PFSK-1 (cell line): ENCODE results near the gene ITGAD.

Source experiments
- FOXP2 ChIP-seq: optimal IDR thresholded peaks from 2 replicates; pipeline ENCODE3; 2011; ENCODE audit warnings: borderline replicate concordance, control low read depth, inconsistent platforms; ENCODE audit not compliant: insufficient read depth; ENCODE audit errors: extremely low read length, extremely low read depth
- POLR2AphosphoS5 ChIP-seq: IDR thresholded peaks from 2 replicates; pipeline ENCODE4 v1.6.1; 2012; ENCODE audit warnings: low read depth, mild to moderate bottlenecking, control low read depth, low read length, moderate library complexity
- SIN3A ChIP-seq: IDR thresholded peaks from 2 replicates; pipeline ENCODE4 v1.6.1; 2012; ENCODE audit warnings: mild to moderate bottlenecking, low read length, moderate library complexity, borderline replicate concordance; ENCODE audit not compliant: insufficient read depth
- TAF1 ChIP-seq: IDR thresholded peaks from 2 replicates; pipeline ENCODE4 v1.6.1; 2012; ENCODE audit warnings: low read length, control low read depth, borderline replicate concordance; ENCODE audit not compliant: insufficient read depth
- TF ChIP-seq, protein P1 (sequence below), 2 experiments: IDR thresholded peaks; 2 replicates each; pipeline versions ENCODE4 v1.6.1 to v1.8.0; 2011 to 2012; ENCODE audit warnings: low read depth in 2 of 2, low read length in 2 of 2, control low read depth in 1 of 2, inconsistent platforms in 1 of 2, mild to moderate bottlenecking in 1 of 2, moderate library complexity in 1 of 2; ENCODE audit not compliant: insufficient read depth in 1 of 2

ITGAD gene

DNA sequence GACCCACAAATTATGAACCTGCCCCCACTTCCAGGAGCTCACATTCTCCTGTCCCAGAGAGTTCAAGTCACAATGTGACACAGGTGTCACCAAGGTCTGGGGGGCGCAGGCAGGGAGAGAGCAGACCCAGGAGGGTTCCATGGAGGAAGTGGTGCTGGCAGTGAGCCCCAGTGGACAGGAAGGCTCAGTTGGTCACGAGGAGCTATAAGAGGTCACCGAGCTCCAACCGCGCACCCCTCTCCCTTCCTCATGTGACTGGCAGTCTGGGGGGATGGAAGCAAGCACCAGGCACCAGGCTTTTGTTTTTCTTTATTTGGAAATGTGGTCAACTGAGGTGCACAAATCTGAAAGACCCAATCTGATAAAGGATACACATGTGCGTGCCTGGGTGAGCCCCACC lies 2.5 kb downstream of the ITGAD start:
- TF ChIP-seq FOXP2 (no peak), SIN3A (no peak), POLR2AphosphoS5 (no peak), TAF1 (no peak)
- TF ChIP-seq, protein P1, sequence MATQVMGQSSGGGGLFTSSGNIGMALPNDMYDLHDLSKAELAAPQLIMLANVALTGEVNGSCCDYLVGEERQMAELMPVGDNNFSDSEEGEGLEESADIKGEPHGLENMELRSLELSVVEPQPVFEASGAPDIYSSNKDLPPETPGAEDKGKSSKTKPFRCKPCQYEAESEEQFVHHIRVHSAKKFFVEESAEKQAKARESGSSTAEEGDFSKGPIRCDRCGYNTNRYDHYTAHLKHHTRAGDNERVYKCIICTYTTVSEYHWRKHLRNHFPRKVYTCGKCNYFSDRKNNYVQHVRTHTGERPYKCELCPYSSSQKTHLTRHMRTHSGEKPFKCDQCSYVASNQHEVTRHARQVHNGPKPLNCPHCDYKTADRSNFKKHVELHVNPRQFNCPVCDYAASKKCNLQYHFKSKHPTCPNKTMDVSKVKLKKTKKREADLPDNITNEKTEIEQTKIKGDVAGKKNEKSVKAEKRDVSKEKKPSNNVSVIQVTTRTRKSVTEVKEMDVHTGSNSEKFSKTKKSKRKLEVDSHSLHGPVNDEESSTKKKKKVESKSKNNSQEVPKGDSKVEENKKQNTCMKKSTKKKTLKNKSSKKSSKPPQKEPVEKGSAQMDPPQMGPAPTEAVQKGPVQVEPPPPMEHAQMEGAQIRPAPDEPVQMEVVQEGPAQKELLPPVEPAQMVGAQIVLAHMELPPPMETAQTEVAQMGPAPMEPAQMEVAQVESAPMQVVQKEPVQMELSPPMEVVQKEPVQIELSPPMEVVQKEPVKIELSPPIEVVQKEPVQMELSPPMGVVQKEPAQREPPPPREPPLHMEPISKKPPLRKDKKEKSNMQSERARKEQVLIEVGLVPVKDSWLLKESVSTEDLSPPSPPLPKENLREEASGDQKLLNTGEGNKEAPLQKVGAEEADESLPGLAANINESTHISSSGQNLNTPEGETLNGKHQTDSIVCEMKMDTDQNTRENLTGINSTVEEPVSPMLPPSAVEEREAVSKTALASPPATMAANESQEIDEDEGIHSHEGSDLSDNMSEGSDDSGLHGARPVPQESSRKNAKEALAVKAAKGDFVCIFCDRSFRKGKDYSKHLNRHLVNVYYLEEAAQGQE (IDR thresholded peaks at IDR 0.05; ENCODE audit: insufficient read depth in 1 of 2, low read depth in 2 of 2, low read length in 2 of 2), result no peak

DNA sequence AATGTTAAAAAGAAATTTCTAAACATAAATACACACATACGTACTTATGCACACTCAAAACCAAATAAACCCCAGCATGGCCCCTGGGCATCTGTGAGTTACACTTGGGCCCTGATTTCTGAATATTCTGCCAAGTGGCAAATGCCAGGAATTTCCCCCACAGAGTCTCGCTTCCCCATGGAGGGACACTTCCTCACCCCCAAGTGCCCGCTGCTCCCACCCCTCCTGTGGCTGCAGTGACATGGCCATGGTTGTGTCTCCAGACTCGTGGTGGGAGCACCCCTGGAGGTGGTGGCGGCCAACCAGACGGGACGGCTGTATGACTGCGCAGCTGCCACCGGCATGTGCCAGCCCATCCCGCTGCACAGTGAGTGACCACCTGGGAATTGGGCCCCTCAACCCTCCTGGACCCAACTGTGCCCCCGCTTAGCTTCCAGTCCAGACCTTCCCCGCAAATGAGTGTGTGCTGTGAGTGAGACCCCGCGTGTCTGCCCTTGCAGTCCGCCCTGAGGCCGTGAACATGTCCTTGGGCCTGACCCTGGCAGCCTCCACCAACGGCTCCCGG lies 4.0 kb downstream of the ITGAD start:
- TF ChIP-seq TAF1 (no peak), SIN3A (no peak), FOXP2 (no peak), POLR2AphosphoS5 (no peak)
- TF ChIP-seq, protein P1 (IDR thresholded peaks at IDR 0.05; ENCODE audit: insufficient read depth in 1 of 2, low read depth in 2 of 2, low read length in 2 of 2), result no peak

DNA sequence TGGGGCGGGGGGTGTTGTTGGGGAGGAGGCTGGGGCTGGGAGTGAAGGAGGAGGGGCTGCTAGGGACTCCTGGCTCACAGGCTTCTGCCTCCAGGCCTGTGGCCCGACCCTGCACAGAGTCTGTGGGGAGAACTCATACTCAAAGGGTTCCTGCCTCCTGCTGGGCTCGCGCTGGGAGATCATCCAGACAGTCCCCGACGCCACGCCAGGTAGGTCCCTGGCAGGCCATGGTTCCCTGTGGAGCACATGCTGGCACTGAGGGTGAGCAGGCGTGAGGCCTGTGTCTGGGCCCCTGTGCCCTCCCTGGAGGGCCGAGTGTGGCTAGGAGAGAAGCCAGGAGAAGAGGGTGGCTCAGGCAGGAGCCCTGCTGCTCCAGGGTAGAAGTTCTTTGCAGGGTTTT lies 4.6 kb downstream of the ITGAD start:
- TF ChIP-seq FOXP2 (no peak), POLR2AphosphoS5 (no peak), SIN3A (no peak), TAF1 (no peak)
- TF ChIP-seq, protein P1 (IDR thresholded peaks at IDR 0.05; ENCODE audit: insufficient read depth in 1 of 2, low read depth in 2 of 2, low read length in 2 of 2), result no peak

DNA sequence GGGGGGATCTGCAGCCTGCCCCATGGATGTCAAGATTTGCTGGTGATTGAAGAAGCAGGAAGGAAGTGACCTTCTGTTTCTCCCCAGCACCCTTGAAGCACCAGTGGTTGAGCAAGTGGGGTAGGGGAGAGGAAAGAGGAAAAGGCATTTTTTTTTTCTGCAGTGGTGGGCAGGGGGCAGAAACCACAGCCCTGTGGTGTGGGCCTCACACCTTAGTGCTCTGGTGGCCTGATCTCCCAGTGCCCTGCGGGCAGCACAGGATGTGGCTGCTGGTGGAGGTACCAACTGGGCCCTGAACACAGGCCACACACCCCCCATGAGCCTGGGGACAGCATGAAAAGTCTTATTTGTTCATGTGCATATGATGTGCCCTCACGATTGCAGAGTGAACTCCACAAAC lies 7.1 kb downstream of the ITGAD start:
- TF ChIP-seq, protein P1 (IDR thresholded peaks at IDR 0.05; ENCODE audit: insufficient read depth in 1 of 2, low read depth in 2 of 2, low read length in 2 of 2), result no peak
- TF ChIP-seq TAF1 (no peak), SIN3A (no peak), POLR2AphosphoS5 (no peak), FOXP2 (no peak)

DNA sequence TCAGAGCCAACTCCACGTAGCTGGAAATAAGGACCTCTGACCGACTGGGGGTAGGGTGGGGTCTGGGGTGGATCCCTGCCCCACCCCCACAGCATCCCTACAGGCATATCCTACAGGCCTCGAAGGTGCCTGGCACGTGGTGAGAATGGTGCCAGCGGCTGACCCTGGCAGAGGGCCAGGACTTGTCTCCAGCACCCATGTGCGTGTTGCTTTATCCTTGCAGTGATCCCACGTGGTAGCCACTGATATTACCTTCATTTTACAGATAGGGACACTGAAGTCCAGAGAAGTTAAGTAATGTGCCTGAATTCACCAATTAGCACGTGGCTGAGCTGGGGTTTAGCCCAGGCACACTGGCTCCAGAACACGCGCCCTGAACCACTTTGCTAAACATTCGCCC lies 8.3 kb downstream of the ITGAD start:
- TF ChIP-seq TAF1, result no peak
- TF ChIP-seq SIN3A, result no peak
- TF ChIP-seq POLR2AphosphoS5, result no peak
- no peak for TF ChIP-seq FOXP2
- TF ChIP-seq, protein P1 (IDR thresholded peaks at IDR 0.05; ENCODE audit: insufficient read depth in 1 of 2, low read depth in 2 of 2, low read length in 2 of 2), result no peak
